Measurements from ENCODE around the gene AGRN. TPM values are rescaled to one million over a fixed set of nuclear protein-coding genes. Genes with fewer than 3 reads are reported as not detected.

Gene AGRN
- total and polyA plus RNA-seq, 8 donors, result 96.8 to 208 (median 149) TPM

DNA sequence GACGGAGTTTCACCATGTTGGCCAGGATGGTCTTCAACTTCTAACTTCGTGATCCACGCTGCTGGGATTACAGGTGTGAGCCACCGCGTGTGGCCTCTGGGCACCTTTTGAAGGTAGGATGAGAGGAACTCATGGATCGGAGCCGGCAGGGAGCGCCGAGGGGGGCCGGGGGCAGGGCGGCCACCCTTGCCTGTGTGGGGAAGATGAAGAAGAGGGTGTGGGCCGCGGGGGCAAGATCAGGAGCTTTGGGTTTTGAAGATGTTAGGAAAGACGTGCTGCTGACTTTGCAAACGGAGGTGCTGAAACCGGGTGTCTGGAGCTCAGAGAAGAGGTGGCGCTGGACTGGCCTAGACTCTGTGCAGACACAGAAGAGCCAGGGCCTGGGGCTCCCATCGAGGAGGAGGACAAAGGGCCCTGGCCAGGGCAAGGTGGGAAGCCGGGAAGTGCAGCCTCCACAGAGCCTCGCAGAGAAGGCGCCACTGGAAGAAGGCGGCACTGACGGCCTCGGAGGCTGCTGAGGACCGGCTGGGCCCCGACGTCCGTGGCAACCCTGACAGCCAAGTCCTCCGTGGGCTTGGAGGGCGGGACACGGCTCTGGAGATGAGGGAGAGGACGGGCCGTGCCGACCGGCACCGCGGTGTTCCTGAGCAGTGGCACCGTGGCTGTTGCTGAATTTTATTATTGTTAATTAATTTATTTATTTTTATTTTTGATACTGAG, 40.5 kb downstream of the AGRN start:
- no peak for ATAC-seq
- Histone ChIP-seq H3K27me3 (peaks cover 33 to 85% of the 10 kb centered on the region in 2 donors), H3K36me3 (peaks cover 0 to 3% of the 10 kb centered on the region in 2 donors), H3K4me3 (peak overlapping the region in 1 of 2 donors; percentile 51), H3K27ac (no peak overlapping the region), H3K4me1 (peaks cover 6 to 38% of the 10 kb centered on the region in 2 donors), H3K9me3 (no peaks in the 10 kb centered on the region)
- DNase-seq, result no peak
- intact Hi-C loops (cut with DNase I), result loop anchor here in 1 of 2 donors (5.0 kb wide), 1 partner anchor 73 kb away; no protein-coding TSS in a partner anchor
- no peak for TF ChIP-seq CTCF (IDR thresholded peaks at IDR 0.05)

DNA sequence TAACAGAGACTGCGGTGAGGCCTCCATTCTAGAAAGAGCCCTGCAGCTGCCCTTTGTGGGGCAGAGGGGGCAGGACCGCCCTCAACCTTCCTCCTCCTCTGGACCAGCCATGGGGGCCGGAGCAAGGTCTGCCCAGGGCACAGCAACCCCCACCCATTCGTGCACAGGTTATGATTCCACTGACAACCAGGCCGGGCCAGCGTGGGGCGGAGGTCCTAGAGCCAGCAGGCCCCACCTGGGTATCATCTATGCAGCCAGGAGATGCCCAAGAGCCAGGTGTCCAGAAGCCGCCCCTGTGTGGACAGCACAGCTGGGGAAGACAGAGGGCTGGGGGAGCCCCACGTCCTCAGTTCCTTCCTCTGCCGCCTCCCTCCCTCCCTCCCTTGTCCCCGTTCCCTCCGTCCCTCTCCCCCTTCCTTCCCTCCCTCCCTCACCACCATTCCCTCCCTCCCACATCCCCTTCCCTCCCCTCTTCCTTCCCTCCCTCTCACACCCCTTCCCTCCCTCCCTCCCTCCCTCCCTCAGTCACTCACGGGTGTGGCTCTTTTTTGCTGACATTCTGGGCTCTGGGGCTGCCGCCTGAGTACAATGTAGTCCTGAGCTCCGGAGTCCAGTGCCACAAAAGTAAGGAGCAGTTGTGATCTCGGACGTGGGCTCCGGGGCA, 41.9 kb downstream of the AGRN start:
- Histone ChIP-seq H3K36me3 (no peaks in the 10 kb centered on the region), H3K4me1 (peaks cover 6 to 38% of the 10 kb centered on the region in 2 donors), H3K27me3 (peaks cover 33 to 95% of the 10 kb centered on the region in 2 donors), H3K4me3 (no peak overlapping the region), H3K27ac (no peak overlapping the region), H3K9me3 (no peaks in the 10 kb centered on the region)
- intact Hi-C loops (cut with DNase I), result loop anchor here in 1 of 2 donors (5.0 kb wide), 1 partner anchor 75 kb away; no protein-coding TSS in a partner anchor
- no peak for ATAC-seq
- DNase-seq, result no peak
- no peak for TF ChIP-seq CTCF (IDR thresholded peaks at IDR 0.05)

- no peak for ATAC-seq
Observed at GRCh38 chr1:1062348-1063163, 42.6 kb downstream of the AGRN start.

DNA sequence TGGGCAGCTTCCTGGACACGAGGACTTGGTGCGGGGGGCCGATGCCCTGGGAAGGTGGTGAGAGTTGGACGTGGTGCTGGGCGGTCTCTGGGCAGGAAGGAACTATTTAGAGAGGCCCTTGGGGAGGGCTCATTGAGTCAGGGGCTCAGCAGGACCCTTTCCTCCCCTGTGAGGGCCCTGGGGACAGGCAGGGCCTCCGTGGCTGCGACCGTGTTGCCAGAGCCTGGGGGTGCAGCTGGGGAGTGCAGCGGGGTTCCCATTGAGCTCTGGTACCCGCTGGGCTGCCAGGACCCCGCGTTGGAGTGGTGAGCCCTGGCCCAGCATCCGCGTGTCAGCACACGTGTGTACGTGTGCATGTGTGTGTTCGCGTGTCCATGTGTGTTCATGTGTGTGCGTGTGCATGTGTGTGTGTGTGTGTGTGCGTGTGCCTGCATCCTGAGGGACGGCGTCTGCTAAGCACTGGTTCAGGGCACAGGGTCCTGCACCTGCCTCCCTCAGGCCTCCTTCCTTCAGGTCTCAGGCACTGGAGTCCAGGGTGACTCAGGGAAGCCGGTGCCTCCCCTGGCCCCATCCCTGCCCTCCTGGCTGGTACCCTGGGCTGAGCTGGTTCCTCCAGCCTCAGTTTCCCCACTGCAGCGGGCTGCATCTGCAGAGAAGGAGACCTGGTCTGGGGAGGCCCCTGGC, 43.5 kb downstream of the AGRN start:
- Histone ChIP-seq H3K27ac (no peak overlapping the region), H3K9me3 (no peaks in the 10 kb centered on the region), H3K36me3 (no peaks in the 10 kb centered on the region), H3K4me3 (no peak overlapping the region), H3K27me3 (peaks cover 33 to 95% of the 10 kb centered on the region in 2 donors), H3K4me1 (peaks cover 10 to 37% of the 10 kb centered on the region in 2 donors)
- TF ChIP-seq CTCF (IDR thresholded peaks at IDR 0.05), result no peak
- intact Hi-C loops (cut with DNase I), result loop anchor here in 1 of 2 donors (5.0 kb wide), 1 partner anchor 76 kb away; no protein-coding TSS in a partner anchor
- DNase-seq, result no peak
- no peak for ATAC-seq

More at GRCh38 chr1:1062348-1063163, 42.6 kb downstream of the AGRN start:
- Histone ChIP-seq H3K4me3 (no peak overlapping the region), H3K9me3 (no peaks in the 10 kb centered on the region), H3K4me1 (peaks cover 6 to 38% of the 10 kb centered on the region in 2 donors), H3K36me3 (no peaks in the 10 kb centered on the region), H3K27ac (no peak overlapping the region), H3K27me3 (peaks cover 33 to 95% of the 10 kb centered on the region in 2 donors)
- intact Hi-C loops (cut with DNase I), result loop anchor here in 1 of 2 donors (5.0 kb wide), 1 partner anchor 75 kb away; no protein-coding TSS in a partner anchor
- TF ChIP-seq CTCF (IDR thresholded peaks at IDR 0.05), result no peak
- no peak for DNase-seq

Data from left lung (tissue), 10 donors.